Karpas-422 (cell line): Measurements from ENCODE around the gene HDDC2. TPM values are rescaled to one million over a fixed set of nuclear protein-coding genes. Genes with fewer than 3 reads are reported as not detected.
A peak's percentile ranks its signal among the peaks of the same experiment; 100 is the strongest.

ENCODE experiments used
- DNase-seq: peaks from one replicate; pipeline ENCODE4 v3.0.0-alpha.2; 2015
- H2AFZ ChIP-seq: fragments of 200-600 bp; sonication (generic); 2 replicates; pipeline ENCODE4 v1.6.1; 2014; ENCODE audit warnings: antibody characterized with exemption, low read length, mixed read lengths
- H3K27ac ChIP-seq: fragments of 200-600 bp; sonication (generic); 2 replicates; pipeline ENCODE4 v1.5.1; 2014; ENCODE audit warnings: mild to moderate bottlenecking, low read length, moderate library complexity
- H3K27me3 ChIP-seq: fragments of 200-600 bp; sonication (generic); 2 replicates; pipeline ENCODE4 v1.6.1; 2014; ENCODE audit warnings: low read length, mixed read lengths
- H3K36me3 ChIP-seq: fragments of 200-600 bp; sonication (generic); 2 replicates; pipeline ENCODE4 v1.6.1; 2014; ENCODE audit warnings: low read length, mixed read lengths; ENCODE audit not compliant: insufficient read depth
- H3K4me1 ChIP-seq: fragments of 200-600 bp; sonication (generic); 2 replicates; pipeline ENCODE4 v1.6.1; 2014; ENCODE audit warnings: mild to moderate bottlenecking, low read length, mixed read lengths
- H3K4me2 ChIP-seq: fragments of 200-600 bp; sonication (generic); 2 replicates; pipeline ENCODE4 v1.6.1; 2014; ENCODE audit warnings: low read length, low read depth, mild to moderate bottlenecking; ENCODE audit not compliant: poor library complexity, severe bottlenecking
- H3K4me3 ChIP-seq: fragments of 200-600 bp; sonication (generic); 2 replicates; pipeline ENCODE4 v1.5.1; 2014; ENCODE audit warnings: mild to moderate bottlenecking, antibody characterized with exemption, low read length, mixed read lengths
- H3K79me2 ChIP-seq: fragments of 200-600 bp; sonication (generic); 2 replicates; pipeline ENCODE4 v1.6.1; 2014; ENCODE audit warnings: mild to moderate bottlenecking, low read length, mixed read lengths
- H3K9ac ChIP-seq: fragments of 200-600 bp; sonication (generic); 2 replicates; pipeline ENCODE4 v1.6.0; 2014; ENCODE audit warnings: low read length
- H3K9me2 ChIP-seq: fragments of 200-600 bp; sonication (generic), shearing (Covaris generic); replicated peaks from 2 replicates; pipeline ENCODE4 v1.6.0; 2014; ENCODE audit warnings: mild to moderate bottlenecking, low read length, moderate library complexity; ENCODE audit not compliant: insufficient read depth
- H3K9me3 ChIP-seq: fragments of 300-700, 200-600 bp; sonication (generic); 2 replicates; pipeline ENCODE4 v1.6.1; 2014; ENCODE audit warnings: low read length, mixed read lengths
- H4K20me1 ChIP-seq: fragments of 200-600 bp; sonication (generic); 2 replicates; pipeline ENCODE4 v1.6.1; 2014; ENCODE audit warnings: mild to moderate bottlenecking, antibody characterized with exemption, low read length, low read depth; ENCODE audit not compliant: insufficient read depth
- total RNA-seq: library from RNA; depleted of rRNA; stranded (reverse); fragments of >200 nt; shearing (Covaris generic); gene quantifications from 2 replicates; pipeline ENCODE4 v1.2.3, GENCODE V29; 2014; ENCODE audit warnings: low replicate concordance

The HDDC2 gene
- total RNA-seq, 1 experiment from 2014 or later: 167 TPM

DNA sequence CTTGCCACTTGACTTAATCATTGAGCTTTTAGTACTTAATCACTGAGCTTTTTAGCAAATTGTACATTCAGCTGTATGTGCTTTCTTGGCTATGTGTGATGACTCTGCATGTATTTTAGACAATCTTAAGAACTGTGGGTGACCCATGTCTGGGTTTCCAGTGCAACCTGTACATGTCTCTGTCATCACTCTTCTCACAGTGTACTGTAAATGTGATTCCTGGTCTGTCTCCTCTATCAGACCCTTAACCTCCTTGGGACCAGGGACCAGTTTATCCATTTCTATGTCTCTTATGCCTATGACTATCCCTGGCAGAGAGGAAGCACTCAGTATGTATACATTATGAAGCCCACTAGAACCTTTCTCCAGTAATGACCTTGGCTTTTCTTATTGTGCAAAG, 36.6 kb upstream of the HDDC2 start:
- Histone ChIP-seq H3K9me3 (no peaks in the 10 kb centered on the region), H3K4me2 (no peak overlapping the region), H3K9me2 (no peaks in the 10 kb centered on the region), H2AFZ (no peak overlapping the region), H3K27ac (no peak overlapping the region), H3K4me1 (no peaks in the 10 kb centered on the region), H3K36me3 (no peaks in the 10 kb centered on the region), H3K9ac (no peak overlapping the region), H3K79me2 (no peaks in the 10 kb centered on the region), H3K4me3 (no peak overlapping the region), H4K20me1 (no peaks in the 10 kb centered on the region), H3K27me3 (no peaks in the 10 kb centered on the region)
- DNase-seq: no peak

DNA sequence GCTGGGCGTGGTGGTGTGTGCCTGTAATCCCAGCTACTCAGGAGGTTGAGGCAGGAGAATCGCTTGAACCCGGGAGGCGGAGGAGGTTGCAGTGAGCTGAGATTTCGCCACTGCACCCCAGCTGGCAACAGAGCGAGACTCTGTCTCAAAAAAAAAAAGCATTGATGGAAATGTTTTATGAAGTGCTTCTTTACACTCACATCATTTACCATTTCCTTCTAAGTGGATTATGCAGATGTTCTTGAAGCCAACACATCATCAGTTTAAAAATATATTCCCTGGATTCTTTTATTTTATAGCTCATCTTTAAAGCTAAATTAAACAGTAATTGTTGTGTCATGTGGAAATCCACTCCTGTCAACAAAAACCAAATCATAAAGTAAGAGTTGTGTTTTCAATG, 35.9 kb upstream of the HDDC2 start:
- Histone ChIP-seq H3K79me2 (no peaks in the 10 kb centered on the region), H3K9me3 (no peaks in the 10 kb centered on the region), H3K27me3 (no peaks in the 10 kb centered on the region), H2AFZ (no peak overlapping the region), H3K9ac (no peak overlapping the region), H3K4me2 (no peak overlapping the region), H3K27ac (no peak overlapping the region), H3K36me3 (no peaks in the 10 kb centered on the region), H4K20me1 (no peaks in the 10 kb centered on the region), H3K4me3 (no peak overlapping the region), H3K9me2 (no peaks in the 10 kb centered on the region), H3K4me1 (no peaks in the 10 kb centered on the region)
- DNase-seq: no peak

DNA sequence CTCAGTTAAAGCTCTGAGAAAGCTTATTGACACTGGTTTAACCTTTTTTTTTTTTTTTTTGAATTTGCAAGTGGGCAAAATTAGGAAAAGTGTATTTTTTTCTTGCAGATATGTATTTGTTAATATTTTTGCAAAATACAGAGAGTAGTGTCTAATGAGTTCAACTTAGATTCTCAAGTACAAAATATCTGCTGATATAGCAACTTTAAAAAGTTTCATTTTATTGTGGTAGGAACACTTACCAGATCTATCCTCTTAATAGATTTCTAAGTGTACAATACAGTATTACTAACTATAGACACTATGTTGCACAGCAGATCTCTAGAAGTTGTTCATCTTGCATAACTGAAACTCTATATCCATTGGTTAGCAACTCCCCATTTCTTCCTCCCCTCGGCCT, 30.9 kb upstream of the HDDC2 start:
- H2AFZ ChIP-seq: no peak overlapping the region
- no peaks in the 10 kb centered on the region for H3K4me1 ChIP-seq
- no peak overlapping the region for H3K4me2 ChIP-seq
- H3K79me2 ChIP-seq: no peaks in the 10 kb centered on the region
- H3K4me3 ChIP-seq: no peak overlapping the region
- no peaks in the 10 kb centered on the region for H3K27me3 ChIP-seq
- no peaks in the 10 kb centered on the region for H3K36me3 ChIP-seq
- H3K9ac ChIP-seq: no peak overlapping the region
- H3K9me2 ChIP-seq: no peaks in the 10 kb centered on the region
- H4K20me1 ChIP-seq: no peaks in the 10 kb centered on the region
- no peaks in the 10 kb centered on the region for H3K9me3 ChIP-seq
- no peak overlapping the region for H3K27ac ChIP-seq
- no peak for DNase-seq

DNA sequence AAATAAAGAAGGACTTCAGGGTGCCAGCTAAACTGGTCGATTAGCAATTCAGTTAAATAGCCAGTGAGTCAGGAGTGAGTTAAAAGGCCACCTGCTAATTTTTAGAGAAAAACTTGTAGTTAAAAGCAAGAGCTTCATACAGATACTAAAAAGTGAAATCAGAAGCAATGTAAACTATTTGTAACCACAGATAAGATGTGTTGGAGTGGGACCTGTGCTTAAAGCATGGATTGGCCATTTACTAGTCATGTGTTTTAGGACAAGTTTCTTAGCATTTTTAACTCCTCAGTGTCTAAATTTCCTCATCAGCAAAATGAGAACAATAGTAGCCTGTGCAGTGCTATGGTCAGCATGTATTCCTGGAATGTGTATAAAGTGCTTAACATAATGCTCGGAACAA, 23.8 kb upstream of the HDDC2 start:
- Histone ChIP-seq H3K27me3 (no peaks in the 10 kb centered on the region; the same call in 1 of the 2 replicates), H3K4me2 (no peak overlapping the region), H4K20me1 (no peaks in the 10 kb centered on the region), H3K27ac (no peak overlapping the region), H3K4me1 (no peaks in the 10 kb centered on the region), H3K79me2 (no peaks in the 10 kb centered on the region), H3K9me2 (no peaks in the 10 kb centered on the region), H3K36me3 (no peaks in the 10 kb centered on the region), H3K9me3 (no peaks in the 10 kb centered on the region), H3K9ac (no peak overlapping the region), H2AFZ (no peak overlapping the region), H3K4me3 (no peak overlapping the region)
- no peak for DNase-seq

DNA sequence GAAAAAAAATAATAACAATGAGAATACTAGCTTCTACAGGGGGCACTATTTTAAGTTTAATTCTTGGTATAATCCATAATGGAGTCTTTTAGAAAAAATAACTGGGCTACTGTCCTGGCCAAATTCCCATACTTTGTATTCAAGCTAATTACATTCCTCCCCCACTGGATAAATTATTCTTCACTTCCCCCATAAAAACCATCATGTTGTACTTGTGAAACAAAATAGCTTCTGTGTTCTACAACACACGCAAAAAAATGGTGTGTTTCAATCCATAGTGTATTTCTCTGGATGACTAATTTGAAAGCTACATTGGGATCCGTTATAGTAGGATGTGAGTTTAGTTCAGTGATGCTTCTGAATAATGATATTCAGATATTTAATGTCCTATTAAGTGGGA, 21.6 kb upstream of the HDDC2 start:
- Histone ChIP-seq H3K27ac (no peak overlapping the region), H3K4me2 (no peak overlapping the region), H3K9me3 (no peaks in the 10 kb centered on the region), H3K4me3 (no peak overlapping the region), H3K4me1 (no peaks in the 10 kb centered on the region), H2AFZ (no peak overlapping the region), H3K9me2 (no peaks in the 10 kb centered on the region), H3K9ac (no peak overlapping the region), H3K36me3 (no peaks in the 10 kb centered on the region), H3K27me3 (no peaks in the 10 kb centered on the region; the same call in 1 of the 2 replicates), H4K20me1 (no peaks in the 10 kb centered on the region), H3K79me2 (no peaks in the 10 kb centered on the region)
- DNase-seq: no peak

DNA sequence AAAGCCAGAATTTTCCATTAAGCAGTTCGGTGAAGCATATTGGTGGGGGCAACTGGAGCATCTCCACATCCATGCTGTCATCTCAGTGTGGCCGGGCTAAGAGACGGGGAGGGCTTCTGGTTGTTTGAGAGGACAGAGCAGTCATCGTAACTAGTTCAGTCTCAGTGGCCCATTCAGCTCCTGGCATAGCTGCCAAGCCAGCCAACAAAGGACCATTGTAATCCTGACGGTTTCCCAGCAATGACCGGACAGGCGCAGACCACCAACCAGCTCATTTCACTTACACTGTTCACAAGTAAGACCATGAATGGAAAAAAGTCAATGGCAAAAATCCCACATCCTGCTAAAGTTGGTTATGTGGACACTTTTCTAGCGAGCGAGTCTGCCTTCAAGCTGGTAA, 14.9 kb upstream of the HDDC2 start:
- H3K9ac ChIP-seq: no peak overlapping the region
- no peaks in the 10 kb centered on the region for H4K20me1 ChIP-seq
- DNase-seq: no peak
- H3K27me3 ChIP-seq: no peaks in the 10 kb centered on the region
- H3K36me3 ChIP-seq: no peaks in the 10 kb centered on the region
- no peaks in the 10 kb centered on the region for H3K79me2 ChIP-seq
- H3K4me2 ChIP-seq: no peak overlapping the region
- no peak overlapping the region for H2AFZ ChIP-seq
- H3K9me2 ChIP-seq: no peaks in the 10 kb centered on the region
- no peaks in the 10 kb centered on the region for H3K9me3 ChIP-seq
- no peak overlapping the region for H3K4me3 ChIP-seq
- no peak overlapping the region for H3K27ac ChIP-seq
- H3K4me1 ChIP-seq: no peaks in the 10 kb centered on the region

DNA sequence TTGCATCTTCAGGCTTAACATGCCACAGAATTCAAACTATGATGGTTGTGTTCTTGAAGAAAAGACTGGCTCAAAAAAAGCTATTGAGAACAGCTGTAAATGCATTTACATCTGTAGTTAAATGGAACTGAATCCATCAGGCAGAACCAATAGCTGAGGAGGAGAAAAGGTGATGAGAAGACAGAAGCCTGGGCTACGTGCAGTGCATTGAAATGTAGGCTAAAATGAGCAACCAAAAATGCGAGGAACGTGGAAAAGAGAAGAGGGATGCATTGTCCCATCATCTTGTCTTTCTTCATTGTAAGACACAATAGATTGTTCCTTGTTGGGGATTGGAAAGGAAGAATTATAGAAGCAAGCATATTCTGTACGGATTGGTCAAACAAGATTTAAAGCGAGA, 13.8 kb upstream of the HDDC2 start:
- Histone ChIP-seq H3K79me2 (no peaks in the 10 kb centered on the region), H3K9me2 (no peaks in the 10 kb centered on the region), H3K27me3 (no peaks in the 10 kb centered on the region), H2AFZ (no peak overlapping the region), H3K27ac (no peak overlapping the region), H3K9me3 (no peaks in the 10 kb centered on the region), H3K4me1 (no peaks in the 10 kb centered on the region), H3K9ac (no peak overlapping the region), H3K4me3 (no peak overlapping the region), H4K20me1 (no peaks in the 10 kb centered on the region), H3K36me3 (no peaks in the 10 kb centered on the region), H3K4me2 (no peak overlapping the region)
- no peak for DNase-seq

DNA sequence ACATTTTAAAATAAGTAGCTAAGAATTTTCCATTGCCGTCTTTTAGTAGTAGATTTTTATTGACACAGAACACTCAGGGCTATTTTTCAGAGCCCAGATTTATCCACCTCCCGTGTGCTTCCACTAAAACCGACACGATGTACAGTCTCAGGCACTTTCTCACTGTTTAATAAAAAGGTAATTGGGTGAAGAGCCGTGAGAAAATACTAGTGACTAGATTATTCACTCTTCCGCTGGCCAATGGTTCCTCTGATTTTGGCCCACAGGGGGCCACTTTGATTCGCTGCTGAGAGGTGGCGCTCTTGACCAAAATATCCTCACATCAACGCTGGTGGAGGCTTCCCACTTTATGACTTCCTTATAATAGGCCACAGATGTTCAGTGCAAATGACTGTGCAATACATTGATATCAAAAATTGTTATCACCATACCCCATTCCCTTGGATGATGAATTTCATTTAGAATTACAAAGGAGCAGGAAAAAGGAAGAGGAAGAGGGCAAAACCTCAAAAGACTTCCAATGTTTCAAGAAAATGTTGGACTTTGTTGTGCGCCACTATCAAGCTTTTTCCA, 12.3 kb upstream of the HDDC2 start:
- Histone ChIP-seq H3K4me2 (no peak overlapping the region), H4K20me1 (no peaks in the 10 kb centered on the region), H3K9ac (no peak overlapping the region), H3K27me3 (no peaks in the 10 kb centered on the region), H3K9me2 (no peaks in the 10 kb centered on the region), H3K27ac (no peak overlapping the region), H3K4me3 (no peak overlapping the region), H3K9me3 (no peaks in the 10 kb centered on the region), H2AFZ (no peak overlapping the region), H3K36me3 (no peaks in the 10 kb centered on the region), H3K79me2 (no peaks in the 10 kb centered on the region), H3K4me1 (no peaks in the 10 kb centered on the region)
- peak; percentile 82 for DNase-seq

DNA sequence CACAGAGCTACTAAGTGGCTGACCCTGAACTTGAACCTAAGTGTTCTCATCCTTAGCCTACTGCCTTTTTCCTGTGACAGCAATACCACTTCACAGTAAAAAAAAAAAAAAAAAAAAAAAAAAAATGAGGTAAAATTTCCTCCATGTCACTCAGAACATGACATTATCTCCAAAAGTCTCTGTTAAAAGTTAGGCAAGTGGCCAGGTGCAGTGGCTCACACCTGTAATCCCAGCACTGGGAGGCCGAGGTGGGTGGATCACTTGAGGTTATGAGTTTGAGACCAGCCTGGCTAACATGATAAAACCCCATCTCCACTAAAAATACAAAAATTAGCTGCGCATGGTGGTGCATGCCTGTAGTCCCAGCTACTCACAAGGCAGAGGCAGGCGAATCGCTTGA, 11.2 kb upstream of the HDDC2 start:
- DNase-seq: no peak
- H3K4me2 ChIP-seq: no peak overlapping the region
- H3K4me1 ChIP-seq: no peaks in the 10 kb centered on the region
- no peak overlapping the region for H3K27ac ChIP-seq
- no peak overlapping the region for H2AFZ ChIP-seq
- no peaks in the 10 kb centered on the region for H3K79me2 ChIP-seq
- no peak overlapping the region for H3K9ac ChIP-seq
- H3K9me3 ChIP-seq: no peaks in the 10 kb centered on the region
- no peaks in the 10 kb centered on the region for H3K36me3 ChIP-seq
- no peaks in the 10 kb centered on the region for H3K9me2 ChIP-seq
- no peak overlapping the region for H3K4me3 ChIP-seq
- no peaks in the 10 kb centered on the region for H4K20me1 ChIP-seq
- no peaks in the 10 kb centered on the region for H3K27me3 ChIP-seq
